HG03575 (cell line): ENCODE measurements around the gene KIF5A.
"Not testable (repeated sequence)": the region's sequence is repeated elsewhere in the genome, so short reads cannot be mapped to it uniquely, and the experiment has no call there.

Source experiments
- ATAC-seq: cut with Tn5 transposase; IDR thresholded peaks from one replicate; pipeline ENCODE4 v1.9.1; 2021; ENCODE audit not compliant: unreplicated experiment, insufficient number of reproducible peaks, low FRiP score; ENCODE audit errors: extremely low read depth

KIF5A gene

GRCh38 chr12:57550641-57551549, 1.1 kb downstream of the KIF5A start:
- no peak for ATAC-seq

GRCh38 chr12:57551637-57552305, 1.9 kb downstream of the KIF5A start:
- no peak for ATAC-seq

GRCh38 chr12:57552306-57552651, 2.4 kb downstream of the KIF5A start:
- no peak for ATAC-seq

- ATAC-seq: no peak
Observed at GRCh38 chr12:57552835-57553313, 3.0 kb downstream of the KIF5A start.

- ATAC-seq: no peak
Observed at GRCh38 chr12:57553343-57554202, 3.7 kb downstream of the KIF5A start.

GRCh38 chr12:57554453-57554852, 4.6 kb downstream of the KIF5A start:
- no peak for ATAC-seq

GRCh38 chr12:57554897-57555296, 5.1 kb downstream of the KIF5A start:
- ATAC-seq: no peak

- ATAC-seq: no peak
Observed at GRCh38 chr12:57558864-57559263, 9.0 kb downstream of the KIF5A start.

- ATAC-seq: no peak
Observed at GRCh38 chr12:57560516-57560915, 10.7 kb downstream of the KIF5A start.

- not testable (repeated sequence) for ATAC-seq
Observed at GRCh38 chr12:57561117-57561516, 11.3 kb downstream of the KIF5A start.

- ATAC-seq: no peak
Observed at GRCh38 chr12:57563358-57563757, 13.5 kb downstream of the KIF5A start.

- ATAC-seq: no peak
Observed at GRCh38 chr12:57564178-57564740, 14.4 kb downstream of the KIF5A start.

GRCh38 chr12:57568838-57569237, 19.0 kb downstream of the KIF5A start:
- no peak for ATAC-seq

- no peak for ATAC-seq
Observed at GRCh38 chr12:57569858-57570257, 20.0 kb downstream of the KIF5A start.

- ATAC-seq: not testable (repeated sequence)
Observed at GRCh38 chr12:57570438-57570837, 20.6 kb downstream of the KIF5A start.

GRCh38 chr12:57571926-57572762, 22.3 kb downstream of the KIF5A start:
- ATAC-seq: no peak

- no peak for ATAC-seq
Observed at GRCh38 chr12:57574795-57575194, 25.0 kb downstream of the KIF5A start.
